Measurements from ENCODE around the gene ADGRE3. TPM values are rescaled to one million over a fixed set of nuclear protein-coding genes. Genes with fewer than 3 reads are reported as not detected.
A peak's percentile ranks its signal among the peaks of the same experiment; 100 is the strongest.

The ADGRE3 gene
- not detected for polyA plus RNA-seq (2013, experiment 1 of 2; ENCODE audit: insufficient read length)
- polyA plus RNA-seq (2013, experiment 2 of 2; ENCODE audit: insufficient read length) = not detected

DNA sequence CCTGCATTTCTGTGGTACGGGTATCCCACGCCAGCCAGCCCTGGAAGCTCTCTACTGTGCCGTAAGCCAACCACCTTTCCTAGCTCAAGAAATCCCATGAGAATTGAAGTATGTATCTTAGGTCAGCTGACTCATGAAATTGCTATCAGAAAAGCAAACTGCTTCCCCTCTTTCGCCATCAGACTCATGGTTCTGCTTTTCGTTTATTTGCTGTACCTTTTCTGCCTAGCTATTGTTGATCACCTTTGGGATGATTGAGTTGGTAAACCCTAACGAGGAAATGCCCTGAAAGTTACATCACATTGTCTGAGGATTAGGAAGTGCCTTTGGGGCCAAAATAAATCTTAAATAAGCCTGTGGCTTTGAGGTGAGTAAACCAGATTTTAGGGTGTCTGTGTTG, at the start of gene ADGRE3:
Gene ADGRE3 (minus strand): TSS at position 81 of the 400 bp plus-strand sequence. CDS start 74 bp downstream, at position 7.
- DNase-seq = no peak

DNA sequence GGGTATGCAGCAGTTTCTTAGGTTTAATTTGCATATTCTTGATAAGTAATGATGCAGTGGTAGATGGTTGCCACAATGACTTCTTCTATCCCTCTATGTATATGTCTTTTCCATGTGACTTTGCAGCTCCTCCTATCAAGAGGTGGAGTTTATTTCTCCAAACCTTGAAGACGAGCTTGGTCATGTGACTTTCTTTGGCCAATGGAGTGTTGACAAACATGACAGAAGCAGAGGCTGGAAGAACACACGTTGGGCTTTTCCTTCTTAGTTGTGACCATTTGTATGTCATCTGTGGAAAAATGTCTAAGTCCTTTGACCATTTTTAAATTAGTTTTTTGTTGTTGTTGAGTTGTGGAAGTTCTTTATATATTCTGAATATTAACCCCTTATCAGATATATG, 47.5 kb upstream of the ADGRE3 start:
- DNase-seq = no peak

DNA sequence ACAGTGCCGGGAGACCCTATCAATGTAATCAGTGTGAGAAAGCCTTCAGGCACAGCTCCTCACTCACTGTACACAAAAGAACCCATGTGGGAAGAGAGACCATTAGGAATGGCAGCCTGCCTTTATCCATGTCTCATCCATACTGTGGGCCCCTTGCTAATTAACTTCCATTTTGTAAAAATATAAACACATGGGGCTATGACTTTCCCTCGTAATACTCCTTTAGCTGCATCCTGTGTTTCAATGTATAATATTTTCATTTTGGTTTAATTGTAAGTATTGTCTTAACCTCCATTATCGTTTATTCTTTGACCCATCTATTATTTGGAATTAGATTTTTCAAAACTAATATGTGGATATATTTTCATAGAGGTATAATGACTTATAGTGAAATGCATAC, 44.5 kb upstream of the ADGRE3 start:
- DNase-seq = no peak

DNA sequence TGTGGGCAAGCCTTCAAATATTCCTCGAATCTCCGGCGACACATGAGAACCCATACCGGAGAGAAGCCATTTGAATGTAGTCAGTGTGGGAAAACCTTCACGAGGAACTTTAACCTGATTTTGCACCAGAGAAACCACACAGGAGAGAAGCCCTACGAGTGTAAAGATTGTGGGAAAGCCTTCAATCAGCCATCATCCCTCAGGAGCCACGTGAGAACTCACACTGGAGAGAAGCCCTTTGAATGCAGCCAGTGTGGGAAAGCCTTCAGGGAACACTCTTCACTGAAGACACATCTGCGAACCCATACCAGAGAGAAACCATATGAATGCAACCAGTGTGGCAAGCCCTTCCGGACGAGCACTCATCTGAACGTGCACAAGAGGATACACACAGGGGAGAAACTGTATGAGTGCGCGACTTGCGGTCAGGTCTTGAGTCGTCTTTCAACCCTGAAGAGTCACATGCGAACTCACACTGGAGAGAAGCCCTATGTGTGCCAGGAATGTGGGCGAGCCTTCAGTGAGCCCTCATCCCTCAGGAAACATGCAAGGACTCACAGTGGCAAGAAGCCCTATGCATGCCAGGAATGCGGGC, 44.0 kb upstream of the ADGRE3 start:
- DNase-seq = no peak

DNA sequence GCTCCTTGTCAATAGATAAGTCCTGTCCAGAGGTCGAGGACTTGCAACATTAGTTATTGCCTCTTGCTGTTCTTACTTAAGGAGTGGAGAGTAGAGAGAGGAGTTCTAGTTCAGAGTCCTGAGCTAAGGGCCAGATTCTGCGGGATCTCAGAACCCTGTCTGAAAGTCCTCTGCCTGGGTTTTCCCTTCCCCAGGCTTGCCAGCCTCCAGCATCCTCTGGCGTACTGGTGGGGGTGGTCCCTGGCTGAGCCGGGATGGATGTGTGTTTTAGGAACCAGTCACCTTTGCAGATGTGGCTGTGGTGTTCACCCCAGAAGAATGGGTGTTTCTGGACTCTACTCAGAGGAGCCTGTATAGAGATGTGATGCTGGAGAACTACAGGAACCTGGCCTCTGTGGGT, 41.2 kb upstream of the ADGRE3 start:
- DNase-seq = no peak

DNA sequence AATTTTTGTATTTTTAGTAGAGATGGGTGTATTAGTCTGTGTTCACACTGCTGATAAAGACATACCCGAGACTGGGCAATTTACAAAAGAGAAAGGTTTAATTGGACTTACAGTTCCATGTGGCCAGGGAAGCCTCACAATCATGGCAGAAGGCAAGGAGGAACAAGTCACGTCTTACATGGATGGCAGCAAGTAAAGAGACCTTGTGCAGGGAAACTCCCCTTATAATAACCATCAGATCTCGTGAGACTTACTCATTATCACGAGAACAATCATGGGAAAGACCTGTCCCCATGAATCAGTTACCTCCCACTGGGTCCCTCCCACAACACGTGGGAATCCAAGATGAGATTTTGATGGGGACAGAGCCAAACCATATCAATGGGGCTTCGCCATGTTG, 29.8 kb upstream of the ADGRE3 start:
- no peak for DNase-seq

DNA sequence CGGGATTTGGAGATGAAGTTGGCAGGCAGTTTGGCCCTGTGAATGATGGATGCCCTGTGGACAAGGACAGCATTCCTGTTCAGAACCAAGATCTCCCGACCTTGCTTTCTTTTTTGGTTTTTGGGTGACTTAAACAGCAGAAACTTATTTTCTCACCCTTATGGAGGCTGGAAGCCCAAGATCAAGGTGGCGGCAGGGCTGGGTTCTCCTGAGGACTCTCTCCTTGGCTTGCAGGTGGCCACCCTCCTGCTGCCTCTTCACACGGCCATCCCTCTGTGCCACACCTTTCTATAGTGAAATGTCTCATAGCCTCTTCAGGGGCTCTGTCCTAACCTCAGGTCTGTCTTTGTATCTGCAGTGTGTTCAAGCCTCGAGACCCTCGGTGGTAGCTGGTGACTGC, 29.2 kb upstream of the ADGRE3 start:
- no peak for DNase-seq

DNA sequence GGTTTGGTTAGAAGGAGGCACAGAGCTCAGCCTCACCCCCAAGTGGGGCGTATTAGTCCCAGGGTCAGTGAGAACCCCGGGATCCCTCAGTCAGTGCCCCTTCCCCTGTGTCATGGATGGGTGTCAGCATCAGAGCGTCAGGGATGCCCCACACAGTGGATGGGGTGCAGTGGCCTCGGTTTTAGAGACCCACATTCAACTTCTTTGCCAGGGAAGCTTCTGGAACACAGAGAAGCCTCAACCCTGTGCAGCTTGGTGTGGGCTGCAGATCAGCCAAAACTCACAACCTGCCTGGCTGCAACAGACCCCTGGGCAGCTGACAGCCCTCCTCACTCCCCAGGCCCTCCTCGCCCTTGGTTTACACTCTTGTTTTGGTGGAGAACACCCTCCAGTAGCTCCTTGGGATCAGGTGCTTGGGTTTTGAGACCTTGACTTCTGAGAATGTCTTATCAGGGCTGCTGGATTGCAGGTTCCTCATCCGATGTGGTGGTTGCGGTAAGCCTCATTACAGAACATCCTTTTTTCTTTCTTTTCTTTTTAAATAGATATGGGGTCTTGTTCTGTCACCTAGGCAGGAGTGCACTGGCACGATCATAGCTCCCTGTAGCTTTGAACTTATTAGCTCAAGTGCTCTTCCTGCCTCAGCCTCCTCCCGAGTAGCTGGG, 26.2 kb upstream of the ADGRE3 start:
- DNase-seq = no peak

DNA sequence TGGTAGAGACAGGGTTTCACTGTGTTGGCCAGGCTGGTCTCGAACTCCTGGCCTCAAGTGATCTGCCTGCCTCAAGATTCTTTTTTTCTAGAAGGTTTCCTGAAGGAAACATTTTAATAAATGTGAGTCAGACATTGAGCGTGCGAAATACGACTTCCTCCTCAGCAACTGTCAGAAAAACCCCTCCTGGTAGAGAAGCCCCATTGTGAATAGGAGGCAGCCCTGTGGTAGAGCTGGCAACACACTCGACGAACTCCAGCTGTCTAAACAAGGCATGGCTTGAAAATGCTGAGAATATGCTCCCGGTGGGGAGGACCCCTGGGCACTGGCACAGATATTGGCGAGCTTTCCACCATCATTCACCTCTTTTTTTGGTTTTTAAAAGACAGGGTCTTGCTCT, 25.0 kb upstream of the ADGRE3 start:
- peak; percentile 1 for DNase-seq

DNA sequence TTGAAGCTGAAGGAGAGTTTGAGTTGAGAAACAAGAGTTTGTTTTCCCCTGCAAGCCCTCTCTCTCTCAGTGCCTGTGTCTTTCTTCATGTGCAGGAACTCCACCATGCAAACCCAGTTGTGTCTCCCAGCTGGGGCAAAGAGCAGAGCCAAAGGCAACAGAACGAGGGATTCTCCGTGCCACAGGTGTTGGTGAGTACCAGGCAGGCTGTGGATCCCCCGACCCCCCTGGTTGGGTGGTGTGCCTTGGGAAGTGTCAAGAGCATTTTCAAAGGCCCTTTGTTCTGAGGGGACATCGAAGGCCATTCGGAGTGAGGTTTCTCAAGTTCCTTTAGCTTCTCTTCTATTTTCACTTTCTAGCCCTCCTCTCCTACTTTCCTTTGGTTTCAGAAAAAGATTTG, 20.8 kb upstream of the ADGRE3 start:
- no peak for DNase-seq

GRCh38 chr19:14694641-14695266, 20.1 kb upstream of the ADGRE3 start:
- no peak for DNase-seq

GRCh38 chr19:14689598-14690503, 15.2 kb upstream of the ADGRE3 start, which contains the start of gene ZNF333:
ZNF333 (plus strand) TSS chr19:14690048; CDS start chr19:14693492, 3,444 bp downstream.
- DNase-seq = peak; percentile 87

DNA sequence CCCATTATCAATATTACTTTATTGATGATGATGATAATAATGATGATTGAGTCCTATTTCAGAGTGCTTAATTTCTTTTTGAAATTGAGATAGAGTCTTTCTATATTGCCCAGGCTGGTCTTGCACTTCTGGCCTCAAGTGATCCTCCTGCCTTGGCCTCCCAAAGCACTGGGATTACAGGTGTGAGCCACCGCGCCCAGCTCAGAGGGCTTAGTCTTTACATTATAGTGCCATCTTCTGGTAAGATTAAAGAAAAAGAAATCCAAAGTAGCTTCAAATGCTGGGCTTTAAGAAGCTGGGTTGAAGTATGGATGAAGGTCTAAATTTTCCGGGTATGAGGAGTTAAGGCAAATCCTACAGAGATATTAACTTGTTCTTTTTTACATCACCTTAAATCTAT, 11.8 kb upstream of the ADGRE3 start:
- peak; percentile 2 for DNase-seq

- DNase-seq = no peak
Measured at GRCh38 chr19:14683439-14683838, 8.8 kb upstream of the ADGRE3 start.

- DNase-seq = no peak
Measured at GRCh38 chr19:14682084-14682483, 7.4 kb upstream of the ADGRE3 start.

DNA sequence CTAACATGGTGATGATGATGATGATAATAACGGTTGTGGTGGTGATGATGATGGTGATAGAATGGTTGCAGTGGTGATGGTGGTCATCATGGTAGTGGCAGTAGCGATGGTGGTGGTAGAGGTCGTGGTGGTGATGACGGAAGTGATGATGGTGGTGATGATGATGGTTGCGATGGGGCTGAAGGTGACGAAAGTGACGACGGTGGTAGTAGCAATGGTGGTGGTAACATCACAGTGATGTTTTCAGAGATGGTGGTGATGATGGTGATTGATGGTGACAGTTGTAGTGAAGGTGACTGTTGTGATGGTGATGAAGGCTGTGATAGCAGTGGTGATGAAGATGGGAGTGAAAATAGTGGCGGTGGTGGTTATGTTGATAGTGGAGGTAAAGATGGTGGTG, 3.6 kb upstream of the ADGRE3 start:
- no peak for DNase-seq

DNA sequence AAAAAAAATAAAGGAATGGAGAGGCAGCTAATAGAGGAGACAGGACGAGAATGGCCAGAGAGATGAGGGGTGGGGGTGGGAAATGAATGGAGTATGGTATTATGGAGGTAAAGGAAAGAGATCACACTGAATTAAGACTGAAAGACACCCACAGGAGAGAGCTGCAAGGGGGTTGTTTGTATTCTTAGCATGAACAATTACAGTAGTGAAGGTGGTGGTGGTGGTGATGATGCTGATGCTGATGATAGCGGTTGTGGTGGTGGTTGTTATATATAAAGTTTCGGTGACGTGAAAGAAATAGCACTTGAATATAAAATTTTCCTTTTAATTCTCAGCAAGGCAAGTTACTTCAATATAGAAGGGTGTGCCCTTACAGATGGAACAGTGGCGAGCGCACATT, 2.8 kb upstream of the ADGRE3 start:
- no peak for DNase-seq

DNA sequence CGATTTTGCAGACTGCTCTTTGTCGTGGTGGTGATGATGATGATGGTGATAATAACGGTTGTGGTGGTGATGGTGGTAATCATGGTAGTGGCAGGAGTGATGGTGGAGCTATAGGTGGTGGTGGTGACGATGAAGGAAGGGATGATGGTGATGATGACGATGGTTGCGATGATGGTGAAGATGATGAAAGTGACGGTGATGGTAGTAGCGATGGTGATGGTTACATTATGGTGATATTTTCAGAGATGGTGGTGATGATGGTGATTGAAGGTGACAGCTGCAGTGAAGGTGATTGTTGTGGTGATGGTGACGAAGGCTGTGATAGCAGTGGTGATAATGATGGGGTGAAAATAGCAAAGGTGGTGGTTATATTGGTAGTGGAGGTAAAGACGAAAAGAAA, 2.1 kb upstream of the ADGRE3 start:
- no peak for DNase-seq

GRCh38 chr19:14673088-14673487, 1.6 kb downstream of the ADGRE3 start:
- DNase-seq = no peak

DNA sequence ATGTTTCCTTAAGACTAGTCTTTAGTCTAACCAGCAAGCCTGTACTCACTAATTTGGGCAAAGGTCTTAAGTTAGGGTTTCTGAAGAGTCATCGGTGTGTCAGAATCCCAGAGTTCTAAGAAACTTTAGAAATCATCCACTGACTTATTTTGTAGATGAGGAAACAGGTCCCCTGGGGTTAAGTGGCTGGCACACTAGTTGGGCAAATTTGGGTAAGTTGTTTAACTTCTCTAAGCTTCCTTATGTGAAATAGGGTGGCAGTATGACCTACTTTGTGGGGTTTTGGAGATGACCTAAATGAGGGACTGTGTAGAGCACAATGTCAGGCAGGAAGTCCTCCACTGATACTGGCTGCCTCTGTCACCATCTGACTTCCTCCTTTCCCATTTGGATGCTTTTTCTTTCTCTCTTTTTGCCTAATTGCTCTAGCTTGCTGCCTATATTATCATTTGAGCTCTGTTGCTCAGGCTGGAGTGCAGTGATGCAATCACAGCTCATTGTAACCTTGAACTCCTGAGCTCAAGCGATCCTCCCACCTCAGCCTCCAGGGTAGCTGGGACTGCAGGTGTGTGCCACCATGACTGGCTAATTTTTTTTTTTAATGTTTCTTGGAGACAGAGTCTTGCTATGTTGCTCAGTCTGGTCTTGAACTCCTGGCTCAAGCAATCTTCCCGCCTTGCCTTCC, 2.3 kb downstream of the ADGRE3 start:
- no peak for DNase-seq

DNA sequence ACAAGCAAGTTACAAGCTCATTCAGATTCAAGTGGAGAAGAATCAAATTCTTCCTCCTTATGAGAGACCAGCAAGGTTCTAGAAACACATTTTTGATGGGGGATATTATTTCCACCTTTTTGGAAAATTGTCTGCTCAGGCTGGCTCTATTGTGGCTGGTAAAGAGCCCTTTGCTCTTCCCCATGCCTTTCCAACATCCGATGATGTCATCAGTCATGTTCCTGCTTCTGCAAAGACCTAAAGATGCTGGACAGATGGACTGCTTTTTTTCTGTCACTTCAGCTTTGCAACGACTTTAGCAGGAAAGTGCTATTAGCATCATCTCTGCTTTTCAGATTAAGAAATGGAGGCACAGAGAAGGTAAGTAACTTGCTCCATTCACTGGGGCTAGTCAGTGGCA, 4.2 kb downstream of the ADGRE3 start:
- no peak for DNase-seq

GRCh38 chr19:14669940-14670339, 4.7 kb downstream of the ADGRE3 start:
- no peak for DNase-seq

All from fibroblast of skin of back (primary cell).